HL-60 (cell line): ENCODE data around the gene SMOC1.

Experiments
- DNase-seq, 2 experiments: peaks; one replicate each; pipeline ENCODE4 v3.0.0-alpha.2; 2010 to 2020; ENCODE audit warnings: low read depth in 1 of 2, low spot score in 1 of 2
- H3K27ac ChIP-seq: fragments of 250-450 bp; sonication (Bioruptor Pico); replicated peaks from 2 replicates; pipeline ENCODE4 v1.5.1; 2020; ENCODE audit warnings: mild to moderate bottlenecking, moderate library complexity
- H3K27me3 ChIP-seq: fragments of 250-450 bp; sonication (Bioruptor Pico); 2 replicates; pipeline ENCODE4 v1.5.1; 2021; ENCODE audit warnings: mild to moderate bottlenecking, moderate library complexity; ENCODE audit not compliant: insufficient read depth, poor library complexity, severe bottlenecking
- H3K4me3 ChIP-seq: replicated peaks from 2 replicates; pipeline ENCODE4 v1.5.1; 2011; ENCODE audit warnings: mild to moderate bottlenecking, control low read depth, low read length; ENCODE audit not compliant: insufficient read depth
- GABPA ChIP-seq: IDR thresholded peaks from 2 replicates; pipeline ENCODE4 v1.6.1; 2012; ENCODE audit warnings: low read depth
- POLR2AphosphoS5 ChIP-seq: IDR thresholded peaks from 2 replicates; pipeline ENCODE4 v1.6.1; 2012; ENCODE audit warnings: low read depth
- REST ChIP-seq: IDR thresholded peaks from 2 replicates; pipeline ENCODE4 v1.6.1; 2012; ENCODE audit warnings: low read depth; ENCODE audit not compliant: insufficient replicate concordance
- SPI1 ChIP-seq: IDR thresholded peaks from 2 replicates; pipeline ENCODE4 v1.6.1; 2012; ENCODE audit warnings: low read depth, mild to moderate bottlenecking, borderline replicate concordance
- TF ChIP-seq, protein P1 (sequence below): IDR thresholded peaks from one replicate; pipeline ENCODE4 v1.5.1; 2011; ENCODE audit warnings: low read length, control low read depth, inconsistent platforms; ENCODE audit not compliant: insufficient read depth

The SMOC1 gene

DNA sequence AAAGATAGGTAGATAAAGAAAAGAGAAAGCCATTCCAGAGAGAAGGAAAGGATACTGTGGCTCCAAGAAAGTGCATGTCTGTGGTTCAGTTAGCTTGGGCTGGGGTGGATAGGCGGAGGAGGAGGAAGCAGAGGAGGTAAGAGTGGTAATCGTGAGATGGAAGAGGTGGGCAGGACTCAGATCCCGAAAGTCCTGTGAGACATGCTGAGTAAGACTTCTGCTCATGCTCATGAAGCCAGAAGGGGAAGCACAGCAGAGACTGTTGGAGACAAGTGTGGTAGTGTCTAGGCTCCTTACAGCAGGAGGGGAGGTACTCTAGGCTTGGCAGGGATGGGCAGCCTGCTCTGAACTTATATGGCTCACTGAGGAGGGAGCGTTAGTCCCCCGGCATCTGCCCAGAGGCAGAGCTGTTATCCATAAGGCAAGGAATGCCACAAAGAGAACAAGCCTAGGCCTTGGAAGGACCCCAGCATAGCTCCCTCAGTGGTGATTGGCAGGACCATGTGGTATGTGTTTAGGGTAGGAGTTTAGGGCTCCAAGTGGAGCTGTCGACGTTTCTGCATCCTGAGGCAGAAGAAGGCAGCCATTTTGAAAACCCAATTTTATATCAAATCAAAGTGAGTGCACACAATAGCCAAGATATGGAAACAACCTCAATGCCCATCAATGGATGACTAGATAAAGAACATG is 135.3 kb downstream of the SMOC1 start:
- DNase-seq = no peak
- no peaks in the 10 kb centered on the region for H3K27me3 ChIP-seq
- TF ChIP-seq GABPA (no peak), POLR2AphosphoS5 (no peak), REST (no peak), SPI1 (no peak)
- TF ChIP-seq, protein P1, sequence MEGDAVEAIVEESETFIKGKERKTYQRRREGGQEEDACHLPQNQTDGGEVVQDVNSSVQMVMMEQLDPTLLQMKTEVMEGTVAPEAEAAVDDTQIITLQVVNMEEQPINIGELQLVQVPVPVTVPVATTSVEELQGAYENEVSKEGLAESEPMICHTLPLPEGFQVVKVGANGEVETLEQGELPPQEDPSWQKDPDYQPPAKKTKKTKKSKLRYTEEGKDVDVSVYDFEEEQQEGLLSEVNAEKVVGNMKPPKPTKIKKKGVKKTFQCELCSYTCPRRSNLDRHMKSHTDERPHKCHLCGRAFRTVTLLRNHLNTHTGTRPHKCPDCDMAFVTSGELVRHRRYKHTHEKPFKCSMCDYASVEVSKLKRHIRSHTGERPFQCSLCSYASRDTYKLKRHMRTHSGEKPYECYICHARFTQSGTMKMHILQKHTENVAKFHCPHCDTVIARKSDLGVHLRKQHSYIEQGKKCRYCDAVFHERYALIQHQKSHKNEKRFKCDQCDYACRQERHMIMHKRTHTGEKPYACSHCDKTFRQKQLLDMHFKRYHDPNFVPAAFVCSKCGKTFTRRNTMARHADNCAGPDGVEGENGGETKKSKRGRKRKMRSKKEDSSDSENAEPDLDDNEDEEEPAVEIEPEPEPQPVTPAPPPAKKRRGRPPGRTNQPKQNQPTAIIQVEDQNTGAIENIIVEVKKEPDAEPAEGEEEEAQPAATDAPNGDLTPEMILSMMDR = no peak
- H3K4me3 ChIP-seq = no peak overlapping the region
- H3K27ac ChIP-seq = no peak overlapping the region

GRCh38 chr14:70018230-70018629 is 139.0 kb downstream of the SMOC1 start:
- H3K27ac ChIP-seq = no peak overlapping the region
- DNase-seq = no peak
- no peak overlapping the region for H3K4me3 ChIP-seq
- TF ChIP-seq GABPA (no peak), SPI1 (no peak), REST (no peak), POLR2AphosphoS5 (no peak)
- TF ChIP-seq, protein P1 = no peak
- H3K27me3 ChIP-seq = no peaks in the 10 kb centered on the region

- Histone ChIP-seq H3K4me3 (no peak overlapping the region), H3K27me3 (no peaks in the 10 kb centered on the region), H3K27ac (no peak overlapping the region)
- no peak for DNase-seq
- TF ChIP-seq SPI1 = no peak
- TF ChIP-seq GABPA = no peak
- no peak for TF ChIP-seq POLR2AphosphoS5
- TF ChIP-seq REST = no peak
- TF ChIP-seq, protein P1 = no peak
Measured at GRCh38 chr14:70018713-70019211, 139.5 kb downstream of the SMOC1 start.
